ENCODE results near the gene CELF2. TPM values are rescaled to one million over a fixed set of nuclear protein-coding genes. Genes with fewer than 3 reads are reported as not detected.

Gene CELF2
- total RNA-seq, 1 donor, result 135 TPM

- H3K9me3 ChIP-seq (ENCODE audit: low read depth, low read length), result no peaks in the 10 kb centered on the region
- H3K4me1 ChIP-seq (ENCODE audit: insufficient read depth, low read length), result peaks cover 12% of the 10 kb centered on the region
- no peak overlapping the region for H3K4me3 ChIP-seq (ENCODE audit: low read length)
- H3K27me3 ChIP-seq (ENCODE audit: insufficient read depth, low read length), result no peaks in the 10 kb centered on the region
Observed at GRCh38 chr10:11319990-11320602, 302.4 kb downstream of the CELF2 start.

GRCh38 chr10:11320809-11321520 lies 303.3 kb downstream of the CELF2 start:
- Histone ChIP-seq H3K4me1 (ENCODE audit: insufficient read depth, low read length) (peaks cover 12% of the 10 kb centered on the region), H3K4me3 (ENCODE audit: low read length) (no peak overlapping the region), H3K27me3 (ENCODE audit: insufficient read depth, low read length) (no peaks in the 10 kb centered on the region), H3K9me3 (ENCODE audit: low read depth, low read length) (no peaks in the 10 kb centered on the region)

- Histone ChIP-seq H3K4me3 (ENCODE audit: low read length) (no peak overlapping the region), H3K4me1 (ENCODE audit: insufficient read depth, low read length) (peaks cover 12% of the 10 kb centered on the region), H3K27me3 (ENCODE audit: insufficient read depth, low read length) (no peaks in the 10 kb centered on the region), H3K9me3 (ENCODE audit: low read depth, low read length) (no peaks in the 10 kb centered on the region)
Observed at GRCh38 chr10:11322698-11323097, 305.0 kb downstream of the CELF2 start.

- Histone ChIP-seq H3K9me3 (ENCODE audit: low read depth, low read length) (no peaks in the 10 kb centered on the region), H3K4me1 (ENCODE audit: insufficient read depth, low read length) (peaks cover 8% of the 10 kb centered on the region), H3K4me3 (ENCODE audit: low read length) (no peak overlapping the region), H3K27me3 (ENCODE audit: insufficient read depth, low read length) (no peaks in the 10 kb centered on the region)
Observed at GRCh38 chr10:11324761-11325321, 307.2 kb downstream of the CELF2 start.

GRCh38 chr10:11325817-11326216 lies 308.1 kb downstream of the CELF2 start:
- Histone ChIP-seq H3K9me3 (ENCODE audit: low read depth, low read length) (no peaks in the 10 kb centered on the region), H3K27me3 (ENCODE audit: insufficient read depth, low read length) (no peaks in the 10 kb centered on the region), H3K4me3 (ENCODE audit: low read length) (no peak overlapping the region), H3K4me1 (ENCODE audit: insufficient read depth, low read length) (peaks cover 6% of the 10 kb centered on the region)

GRCh38 chr10:11326241-11326640 lies 308.6 kb downstream of the CELF2 start:
- no peak overlapping the region for H3K4me3 ChIP-seq (ENCODE audit: low read length)
- no peaks in the 10 kb centered on the region for H3K9me3 ChIP-seq (ENCODE audit: low read depth, low read length)
- peaks cover 6% of the 10 kb centered on the region for H3K4me1 ChIP-seq (ENCODE audit: insufficient read depth, low read length)
- no peaks in the 10 kb centered on the region for H3K27me3 ChIP-seq (ENCODE audit: insufficient read depth, low read length)

- Histone ChIP-seq H3K9me3 (ENCODE audit: low read depth, low read length) (no peaks in the 10 kb centered on the region), H3K27me3 (ENCODE audit: insufficient read depth, low read length) (no peaks in the 10 kb centered on the region), H3K4me3 (ENCODE audit: low read length) (no peak overlapping the region), H3K4me1 (ENCODE audit: insufficient read depth, low read length) (peaks cover 6% of the 10 kb centered on the region)
Observed at GRCh38 chr10:11326913-11327616, 309.4 kb downstream of the CELF2 start.

- no peak overlapping the region for H3K4me3 ChIP-seq (ENCODE audit: low read length)
- no peaks in the 10 kb centered on the region for H3K27me3 ChIP-seq (ENCODE audit: insufficient read depth, low read length)
- H3K4me1 ChIP-seq (ENCODE audit: insufficient read depth, low read length), result peaks cover 6% of the 10 kb centered on the region
- H3K9me3 ChIP-seq (ENCODE audit: low read depth, low read length), result no peaks in the 10 kb centered on the region
Observed at GRCh38 chr10:11328264-11329061, 310.8 kb downstream of the CELF2 start.

GRCh38 chr10:11329062-11329673 lies 311.5 kb downstream of the CELF2 start:
- Histone ChIP-seq H3K4me3 (ENCODE audit: low read length) (no peak overlapping the region), H3K27me3 (ENCODE audit: insufficient read depth, low read length) (no peaks in the 10 kb centered on the region), H3K9me3 (ENCODE audit: low read depth, low read length) (no peaks in the 10 kb centered on the region), H3K4me1 (ENCODE audit: insufficient read depth, low read length) (peaks cover 6% of the 10 kb centered on the region)

- H3K9me3 ChIP-seq (ENCODE audit: low read depth, low read length), result no peaks in the 10 kb centered on the region
- no peak overlapping the region for H3K4me3 ChIP-seq (ENCODE audit: low read length)
- H3K27me3 ChIP-seq (ENCODE audit: insufficient read depth, low read length), result no peaks in the 10 kb centered on the region
- H3K4me1 ChIP-seq (ENCODE audit: insufficient read depth, low read length), result peaks cover 17% of the 10 kb centered on the region
Observed at GRCh38 chr10:11330383-11331045, 312.8 kb downstream of the CELF2 start.

GRCh38 chr10:11331046-11331577 lies 313.4 kb downstream of the CELF2 start:
- Histone ChIP-seq H3K4me1 (ENCODE audit: insufficient read depth, low read length) (peaks cover 17% of the 10 kb centered on the region), H3K27me3 (ENCODE audit: insufficient read depth, low read length) (no peaks in the 10 kb centered on the region), H3K9me3 (ENCODE audit: low read depth, low read length) (no peaks in the 10 kb centered on the region), H3K4me3 (ENCODE audit: low read length) (no peak overlapping the region)

- no peak overlapping the region for H3K4me3 ChIP-seq (ENCODE audit: low read length)
- H3K4me1 ChIP-seq (ENCODE audit: insufficient read depth, low read length), result peaks cover 17% of the 10 kb centered on the region
- H3K27me3 ChIP-seq (ENCODE audit: insufficient read depth, low read length), result no peaks in the 10 kb centered on the region
- H3K9me3 ChIP-seq (ENCODE audit: low read depth, low read length), result no peaks in the 10 kb centered on the region
Observed at GRCh38 chr10:11331726-11332125, 314.1 kb downstream of the CELF2 start.

- Histone ChIP-seq H3K27me3 (ENCODE audit: insufficient read depth, low read length) (no peaks in the 10 kb centered on the region), H3K9me3 (ENCODE audit: low read depth, low read length) (no peaks in the 10 kb centered on the region), H3K4me1 (ENCODE audit: insufficient read depth, low read length) (peaks cover 17% of the 10 kb centered on the region), H3K4me3 (ENCODE audit: low read length) (no peak overlapping the region)
Observed at GRCh38 chr10:11332846-11333245, 315.2 kb downstream of the CELF2 start.

GRCh38 chr10:11334436-11334835 lies 316.8 kb downstream of the CELF2 start:
- H3K4me3 ChIP-seq (ENCODE audit: low read length), result no peak overlapping the region
- H3K9me3 ChIP-seq (ENCODE audit: low read depth, low read length), result no peaks in the 10 kb centered on the region
- H3K4me1 ChIP-seq (ENCODE audit: insufficient read depth, low read length), result peaks cover 11% of the 10 kb centered on the region
- no peaks in the 10 kb centered on the region for H3K27me3 ChIP-seq (ENCODE audit: insufficient read depth, low read length)

Measured in mononuclear cell (primary cell).